Kidney tubule cell (primary cell): Measurements from ENCODE around the gene CHD1.

Experiments
- DNase-seq: peaks from one replicate; pipeline ENCODE4 v3.0.0-alpha.2; 2018; ENCODE audit warnings: low spot score

The CHD1 gene

DNA sequence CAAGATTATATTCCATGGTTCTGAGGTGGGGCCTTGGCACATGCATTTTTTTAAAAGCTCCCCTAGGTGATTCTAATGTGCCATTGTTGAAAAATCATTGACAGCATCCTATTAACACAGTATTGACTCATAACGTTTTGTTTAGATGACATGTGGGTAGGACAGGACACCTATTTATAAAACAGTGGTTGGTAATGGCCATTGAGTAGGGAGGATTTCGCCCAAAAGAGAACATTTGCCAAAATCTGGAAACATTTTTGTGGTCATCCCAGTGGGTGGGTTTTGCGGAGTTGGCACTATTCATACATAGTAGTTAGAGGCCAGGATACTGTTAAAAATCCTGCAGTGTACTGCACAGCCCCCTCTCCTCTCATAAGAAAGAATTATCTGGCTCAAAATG is 6.4 kb upstream of the CHD1 start:
- no peak for DNase-seq

DNA sequence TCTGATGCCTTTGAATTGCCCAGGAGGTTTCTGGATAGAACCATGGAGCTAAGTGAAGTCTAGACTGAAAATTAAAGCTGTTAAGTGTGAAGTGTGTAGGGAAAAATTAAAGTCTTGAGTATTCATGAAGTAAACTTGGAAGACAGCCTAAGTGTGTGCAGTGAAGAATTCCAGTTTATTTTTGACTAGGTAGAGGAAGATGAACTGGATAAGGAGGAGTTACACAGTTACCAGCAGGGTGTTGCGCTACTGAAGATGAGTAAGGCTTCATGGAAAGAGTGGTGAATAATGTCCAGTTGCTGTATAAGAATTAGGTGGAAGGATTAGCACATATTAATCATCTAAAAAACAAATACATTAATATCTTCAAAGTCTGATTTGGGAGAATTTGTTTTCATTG is 5.7 kb upstream of the CHD1 start:
- peak; percentile 70 for DNase-seq

DNA sequence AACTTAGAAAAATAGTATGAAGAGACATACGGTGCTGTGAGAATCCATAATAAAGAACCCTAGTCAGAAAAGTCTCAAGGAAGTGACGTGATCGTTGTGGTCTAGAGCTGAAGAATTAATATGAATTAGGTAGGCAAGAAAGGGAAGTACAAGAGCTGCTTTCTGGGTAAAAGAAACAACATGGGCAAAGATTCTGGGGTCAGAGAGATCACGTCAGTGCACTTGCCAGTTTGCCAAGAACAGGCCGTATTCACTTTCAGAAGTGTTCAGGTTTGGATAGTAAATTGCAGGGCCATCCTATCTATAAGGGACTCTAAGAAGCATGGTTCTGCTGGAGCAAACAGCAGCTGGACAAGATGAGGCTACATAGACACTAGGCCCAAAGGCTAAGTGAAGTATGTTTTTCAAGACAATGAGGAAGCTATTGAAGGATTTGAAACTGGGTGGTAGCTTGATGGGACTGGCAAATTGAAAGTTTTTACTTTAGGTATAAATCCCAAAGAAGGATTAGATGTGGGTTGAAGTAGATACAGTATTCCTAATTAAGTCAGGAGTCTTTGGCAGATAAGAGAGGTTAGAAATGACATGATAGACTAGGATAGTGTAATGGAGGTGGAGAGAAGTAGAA is 4.8 kb upstream of the CHD1 start:
- DNase-seq: no peak

DNA sequence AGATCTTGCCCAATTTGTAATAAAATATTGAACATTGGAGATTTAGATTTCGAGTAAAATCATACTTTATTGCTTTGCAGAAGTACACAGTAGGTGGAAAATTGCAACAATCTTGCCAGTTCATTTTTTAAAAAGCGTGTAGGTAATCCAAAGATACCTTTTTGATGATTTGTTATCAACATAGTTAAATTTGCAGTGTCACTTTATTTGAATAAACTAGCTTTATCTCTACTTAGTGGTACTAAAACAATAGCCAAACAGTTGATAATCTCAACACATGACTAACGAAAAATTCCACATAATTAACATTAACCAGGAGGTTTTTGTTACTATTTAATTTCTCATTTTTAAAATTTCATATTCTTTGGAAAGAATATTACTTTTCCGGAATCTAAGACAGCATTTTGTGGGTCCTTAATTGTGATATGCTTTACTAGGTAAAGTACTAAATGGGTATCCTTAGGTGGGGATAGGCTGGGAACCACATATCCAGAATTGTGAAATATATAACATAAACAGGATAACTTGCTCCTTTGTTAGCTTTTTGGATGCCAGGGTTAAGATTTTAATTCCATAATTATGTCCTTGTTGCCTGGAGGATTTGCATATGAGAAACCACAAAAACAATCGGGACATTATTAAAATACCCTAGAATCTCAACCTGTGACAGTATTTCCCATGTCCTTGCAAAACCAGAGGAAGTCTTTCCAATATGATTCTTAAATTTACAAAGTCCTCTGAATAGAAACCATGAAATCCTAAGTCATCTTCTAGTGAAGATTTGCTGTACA is 2.4 kb upstream of the CHD1 start:
- no peak for DNase-seq

DNA sequence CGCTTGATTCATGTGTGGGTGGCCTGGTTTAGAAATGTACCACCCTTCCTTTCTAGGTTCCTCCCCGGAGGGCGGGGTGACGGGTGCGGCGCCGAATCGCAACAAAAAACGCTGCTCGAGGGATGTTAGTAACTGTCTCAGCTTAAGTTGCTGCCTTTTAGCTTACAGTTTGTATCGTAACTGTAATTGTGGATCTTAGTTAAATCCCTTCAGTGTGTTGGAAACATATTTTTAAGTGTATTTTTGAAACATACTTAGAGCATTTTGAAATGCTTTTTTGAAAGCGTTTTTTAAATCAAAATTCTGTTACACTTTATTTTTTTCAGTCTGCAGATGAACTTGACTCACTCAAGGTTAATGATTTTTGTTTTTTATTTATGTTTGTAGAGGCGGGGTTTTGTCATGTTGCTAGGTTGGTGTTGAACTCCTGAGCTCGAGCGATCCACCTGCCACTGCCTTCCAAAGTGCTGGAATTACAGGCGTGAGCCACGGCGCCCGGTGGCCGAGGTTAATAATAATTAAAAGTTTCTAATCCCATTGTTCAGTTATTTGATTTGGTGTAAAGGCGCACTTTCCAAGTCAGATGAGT is 997 bp upstream of the CHD1 start:
- DNase-seq: no peak

DNA sequence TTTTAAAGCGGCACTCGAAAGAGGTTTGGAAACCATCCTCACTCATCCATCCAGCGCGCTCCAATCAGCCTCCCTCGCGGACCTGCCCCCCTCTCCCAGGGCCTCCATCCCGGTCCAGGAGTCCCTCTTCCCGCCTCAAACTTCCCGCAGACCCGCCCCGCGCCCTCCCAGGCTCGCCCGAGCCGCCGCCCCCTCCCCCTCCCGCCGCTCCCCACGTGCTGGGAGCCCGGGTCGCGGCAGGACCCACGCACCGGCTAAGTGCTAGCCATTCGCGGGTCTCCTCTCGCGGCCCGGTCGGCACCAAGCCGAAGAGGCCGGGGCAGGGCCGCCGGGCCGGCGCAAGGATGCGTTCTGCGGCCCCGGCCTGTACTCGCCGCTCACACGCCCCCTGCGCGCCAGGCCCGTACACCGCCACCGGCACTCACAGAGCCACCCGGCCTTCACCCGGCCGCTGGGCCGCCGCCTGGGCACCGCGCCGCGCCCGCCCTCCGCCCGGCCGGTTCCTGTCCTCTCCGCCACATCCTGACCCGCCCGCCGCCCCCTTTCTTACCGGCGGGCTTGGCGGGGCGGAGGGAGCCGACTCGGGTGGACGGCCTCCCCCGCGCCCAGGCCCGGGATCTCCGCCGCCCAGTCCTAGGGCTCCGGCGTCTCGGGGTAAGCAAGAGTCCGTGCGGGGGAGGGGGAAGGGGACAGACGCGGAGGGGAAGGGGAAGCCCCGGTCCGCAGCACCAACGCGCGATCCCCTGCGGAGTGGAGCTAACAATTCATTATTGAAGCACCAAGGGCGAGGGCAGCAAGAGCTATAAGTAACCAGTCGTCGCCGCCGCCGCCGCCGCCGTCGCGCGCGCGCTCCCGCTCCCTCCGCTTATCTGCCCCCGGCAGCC is 576 bp downstream of the CHD1 start:
- DNase-seq: peak; percentile 58

DNA sequence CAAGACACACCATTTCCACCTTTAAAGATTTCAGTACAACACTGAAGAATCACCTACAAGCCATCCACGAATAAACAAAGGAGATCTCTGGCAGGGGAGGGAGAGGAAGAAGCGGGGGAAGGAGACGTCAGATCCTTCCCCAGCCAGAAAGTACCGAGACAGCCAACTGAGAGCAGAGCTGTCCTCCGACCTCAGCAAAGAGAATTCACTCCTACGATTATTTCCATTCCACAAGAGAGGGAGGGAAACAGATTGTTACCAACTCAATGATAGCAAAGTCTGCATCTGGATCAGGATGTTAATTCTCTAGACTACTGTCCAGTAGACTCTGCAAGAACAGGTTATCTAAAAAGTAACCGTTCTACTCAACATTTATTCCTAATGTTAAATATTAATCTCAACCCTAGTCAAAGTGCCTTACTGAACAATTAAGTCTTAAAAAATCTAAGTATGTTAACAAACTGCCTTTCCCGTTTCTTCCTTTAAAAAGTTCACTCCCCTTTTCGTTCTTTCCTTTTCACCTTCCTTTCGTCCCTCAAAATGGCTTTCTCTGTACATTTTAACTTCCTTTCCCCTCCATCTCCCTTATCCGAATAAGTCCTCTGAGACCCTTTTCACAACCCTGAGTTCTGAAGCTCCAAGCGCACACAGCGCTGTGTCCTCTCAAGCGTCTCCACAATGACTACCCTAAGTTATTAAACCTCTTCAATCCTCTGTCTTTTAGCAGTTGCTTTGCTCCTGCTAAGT is 1.4 kb downstream of the CHD1 start:
- peak; percentile 65 for DNase-seq

DNA sequence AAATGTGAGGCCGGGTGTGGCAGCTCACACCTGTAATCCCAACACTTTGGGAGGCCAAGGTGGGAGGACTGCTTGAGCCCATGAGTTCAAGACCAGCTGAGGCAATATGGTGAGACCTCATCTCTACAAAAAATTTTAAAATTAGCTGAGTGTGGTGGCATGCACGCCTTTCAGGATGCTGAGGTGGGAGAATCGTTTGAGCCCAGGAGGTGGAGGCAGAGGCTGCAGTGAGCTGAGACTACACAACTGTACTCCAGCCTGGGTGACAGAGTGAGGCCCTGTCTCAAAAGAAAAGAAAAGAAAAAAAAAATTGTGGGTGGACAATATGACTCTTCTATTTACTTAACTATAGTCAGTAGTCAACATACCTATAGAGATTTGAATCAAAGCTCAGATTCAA is 4.8 kb downstream of the CHD1 start:
- DNase-seq: no peak

DNA sequence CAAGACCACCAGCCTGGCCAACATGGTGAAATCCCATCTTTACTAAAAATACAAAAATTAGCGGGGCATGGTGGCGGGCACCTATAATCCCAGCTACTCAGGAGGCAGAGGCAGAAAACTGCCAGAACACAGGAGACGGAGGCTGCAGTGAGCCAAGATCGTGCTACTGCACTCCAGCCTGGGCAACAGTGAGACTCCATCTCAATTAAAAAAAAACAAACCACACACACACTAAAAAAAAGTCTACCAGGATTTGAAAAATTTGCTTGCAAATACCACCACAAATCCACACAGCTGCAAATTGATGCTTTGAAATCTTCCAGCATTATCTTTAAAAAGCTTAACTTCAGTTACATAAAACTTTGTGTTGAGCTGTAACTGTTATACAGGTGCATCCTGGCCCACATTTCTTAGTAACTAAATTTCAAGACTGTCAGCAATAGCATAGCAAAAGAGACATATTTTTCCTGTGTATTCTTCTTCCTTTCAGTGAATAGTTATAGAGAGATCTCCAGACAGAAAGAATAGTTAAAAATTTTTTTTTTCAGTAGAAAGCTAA is 6.8 kb downstream of the CHD1 start:
- DNase-seq: no peak

DNA sequence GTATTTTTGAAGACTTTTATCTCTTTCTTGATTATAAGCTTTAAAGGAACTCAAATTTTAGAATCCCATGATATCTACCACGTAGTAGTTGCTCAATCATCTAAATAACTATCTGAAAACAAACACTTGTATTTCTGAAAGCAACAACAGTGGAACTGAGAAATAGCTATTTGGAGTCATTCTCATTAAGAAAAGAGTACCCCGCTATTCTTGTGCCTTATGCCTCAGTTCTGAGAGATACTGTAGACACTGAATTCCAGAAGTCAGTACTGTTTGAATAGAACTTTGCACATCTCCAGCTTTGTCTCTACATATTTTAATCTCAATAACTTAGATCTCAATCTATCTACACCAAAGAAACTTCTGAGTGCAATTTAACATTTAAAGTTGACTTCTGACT is 11.4 kb downstream of the CHD1 start:
- DNase-seq: no peak

DNA sequence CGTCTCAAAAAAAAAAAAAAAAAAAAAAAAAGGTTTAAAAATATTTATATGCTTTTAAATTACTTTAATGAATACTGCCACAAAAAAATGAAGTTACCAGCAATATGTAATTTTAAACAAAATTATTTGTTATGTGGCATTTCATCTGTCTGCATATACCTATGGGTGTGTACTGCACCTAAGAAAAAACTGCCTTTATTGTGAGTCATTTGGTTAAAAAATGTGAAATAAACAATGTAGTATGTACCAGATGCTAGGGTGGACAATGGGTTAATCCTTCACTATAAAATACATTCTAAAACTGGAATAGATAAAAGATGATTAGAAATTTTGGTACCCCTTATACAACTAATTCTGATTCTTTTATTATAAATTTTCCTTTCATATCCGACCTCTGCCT is 12.3 kb downstream of the CHD1 start:
- no peak for DNase-seq

DNA sequence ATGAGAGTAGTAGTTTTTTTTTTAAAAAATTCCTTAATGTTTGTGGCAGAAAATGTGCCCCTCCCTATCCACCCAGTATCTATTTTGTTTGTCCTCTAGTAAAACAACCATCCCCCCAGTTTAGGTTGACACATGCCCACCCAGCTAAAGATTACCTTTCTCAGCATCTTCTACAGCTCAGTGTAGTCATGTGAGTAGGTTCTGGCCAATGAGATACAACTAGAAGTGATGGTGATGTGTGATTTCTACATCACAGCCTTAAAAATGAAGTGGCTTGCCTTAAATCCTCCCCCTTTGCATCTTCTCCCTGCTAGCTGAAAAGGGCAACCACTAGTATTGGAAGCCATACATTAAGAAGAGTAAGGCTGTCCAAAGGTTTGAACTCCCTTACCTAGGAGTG is 14.9 kb downstream of the CHD1 start:
- no peak for DNase-seq

DNA sequence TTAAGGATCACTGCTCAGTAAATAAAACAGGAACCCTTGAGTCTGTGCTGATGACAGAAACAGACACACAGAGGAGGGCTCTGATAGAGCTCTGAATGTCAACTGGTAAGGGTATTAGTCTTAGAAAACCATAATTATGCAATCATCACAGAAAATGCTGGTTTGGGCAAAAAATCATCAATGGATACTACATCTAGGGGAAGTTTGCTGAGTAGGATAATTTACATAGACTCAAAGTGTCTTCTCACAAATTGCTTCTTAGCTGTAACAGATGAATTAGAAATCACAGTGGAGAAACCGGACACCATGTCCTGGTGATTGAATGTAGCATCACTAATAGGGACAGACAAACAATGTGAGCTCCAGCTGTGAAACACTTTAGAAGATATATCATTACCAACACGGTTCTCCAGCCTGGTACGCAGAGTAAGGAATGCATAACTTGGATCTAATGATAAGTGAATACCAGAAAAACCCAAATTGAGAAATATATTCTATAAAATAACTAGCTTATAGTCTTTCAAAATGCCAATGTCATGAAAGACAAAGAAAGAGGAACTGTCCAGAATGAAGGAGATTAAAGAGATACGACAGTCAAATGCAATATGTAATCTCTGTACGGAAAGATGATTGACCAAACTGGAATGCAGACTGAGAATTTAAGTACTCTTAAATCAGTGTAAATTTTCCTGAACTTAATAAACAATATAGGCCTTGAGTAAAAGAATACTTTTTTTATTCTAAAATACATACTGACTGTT is 17.3 kb downstream of the CHD1 start:
- no peak for DNase-seq

DNA sequence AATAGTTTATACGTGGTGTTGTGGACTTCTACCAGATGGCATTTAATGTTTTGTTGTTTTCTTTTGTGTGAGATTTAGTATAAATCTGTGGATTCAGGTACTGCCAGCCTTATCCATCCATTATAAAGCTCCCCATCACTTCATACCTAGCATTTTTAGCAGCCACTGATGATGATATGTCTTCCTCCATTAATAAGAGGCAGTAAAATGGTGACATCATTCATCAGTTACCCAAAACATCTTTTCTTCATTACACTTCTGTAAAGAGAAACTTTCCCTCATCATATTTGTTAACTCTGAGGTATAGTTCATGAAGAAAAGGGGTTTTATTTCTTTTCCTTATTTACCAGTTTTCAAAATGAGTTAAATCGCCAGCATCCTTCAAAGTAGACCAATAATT is 19.4 kb downstream of the CHD1 start:
- no peak for DNase-seq

DNA sequence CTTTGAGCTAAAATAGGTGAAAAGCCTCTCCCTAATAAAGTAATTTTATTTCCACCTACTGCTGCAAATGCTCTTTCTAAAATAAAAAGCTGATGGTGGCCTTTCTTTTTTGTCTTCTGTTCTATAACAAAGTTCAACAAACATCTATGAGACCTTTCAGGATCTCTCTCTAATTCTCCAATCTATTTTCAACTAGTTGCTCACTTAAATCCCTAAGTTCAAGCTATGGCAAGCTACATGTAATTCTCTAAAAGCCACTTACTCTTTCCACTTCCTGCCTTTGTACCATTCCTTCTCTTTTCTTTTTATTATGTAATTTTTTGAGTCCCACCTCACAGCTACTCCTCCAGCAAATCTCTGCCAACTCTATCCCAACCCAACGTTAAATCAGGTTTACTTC is 20.9 kb downstream of the CHD1 start:
- no peak for DNase-seq

DNA sequence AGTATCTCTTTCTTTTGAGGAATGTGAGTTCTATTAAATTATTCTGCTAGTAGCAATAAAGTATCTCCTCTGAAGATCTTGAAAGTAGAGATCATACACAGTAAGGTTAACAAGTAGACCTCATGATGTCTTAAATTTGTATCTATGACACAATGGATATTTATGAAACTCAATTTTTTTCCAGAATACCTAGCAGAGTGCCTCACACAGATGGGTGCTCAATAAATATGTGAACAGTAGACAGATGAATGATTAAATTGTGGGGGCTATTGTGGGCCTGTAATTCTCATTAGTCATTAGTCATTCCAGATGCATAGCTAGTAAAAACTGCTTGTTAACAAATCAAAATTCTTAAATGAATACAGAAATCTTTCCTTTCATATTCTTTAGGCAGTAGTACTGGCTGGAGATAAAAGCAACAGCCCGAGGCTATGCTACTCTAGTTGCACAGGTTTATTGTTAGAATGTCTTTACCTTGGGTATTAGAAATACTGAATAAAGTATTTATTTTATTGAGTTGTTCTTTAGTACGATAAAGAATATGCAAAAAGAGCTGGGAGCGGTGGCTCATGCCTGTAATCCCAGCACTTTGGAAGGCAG is 22.0 kb downstream of the CHD1 start:
- peak; percentile 25 for DNase-seq

DNA sequence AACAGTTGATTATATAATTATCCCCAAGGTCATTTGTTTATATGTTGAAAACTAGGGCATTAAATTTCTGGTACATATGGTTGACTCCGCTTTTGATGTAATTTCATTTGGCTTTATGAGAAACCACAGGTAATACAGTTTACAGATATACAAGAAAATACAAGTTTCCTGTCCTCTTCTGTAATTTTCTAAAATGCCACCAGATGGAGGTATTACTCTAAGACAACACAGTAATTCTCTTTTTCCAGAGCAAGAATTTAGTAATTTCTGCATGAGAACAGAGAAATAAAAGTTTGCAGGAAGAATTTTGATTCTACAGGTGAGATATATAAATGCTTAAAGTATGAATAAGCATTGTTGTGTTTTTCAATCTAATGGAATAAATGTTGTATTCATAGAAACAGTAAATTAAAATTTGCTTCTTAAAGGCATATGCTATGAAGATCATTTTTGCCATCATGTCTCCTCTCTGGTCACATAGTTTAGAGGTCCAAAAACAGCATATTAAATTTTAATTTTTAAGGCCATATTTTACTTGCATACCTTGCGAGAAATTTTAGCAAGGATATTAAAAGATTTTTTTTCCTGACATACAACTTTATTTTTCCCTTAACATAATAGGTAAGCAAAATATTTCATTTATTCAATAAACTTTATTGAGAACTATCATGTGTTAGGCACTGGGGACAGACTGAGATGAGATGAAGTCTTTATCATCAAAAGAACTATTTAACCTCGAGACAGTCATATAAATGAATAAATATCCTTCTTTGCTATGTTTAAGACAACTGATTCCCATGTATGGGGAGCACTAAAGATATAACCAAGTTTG is 22.7 kb downstream of the CHD1 start:
- DNase-seq: peak; percentile 58

DNA sequence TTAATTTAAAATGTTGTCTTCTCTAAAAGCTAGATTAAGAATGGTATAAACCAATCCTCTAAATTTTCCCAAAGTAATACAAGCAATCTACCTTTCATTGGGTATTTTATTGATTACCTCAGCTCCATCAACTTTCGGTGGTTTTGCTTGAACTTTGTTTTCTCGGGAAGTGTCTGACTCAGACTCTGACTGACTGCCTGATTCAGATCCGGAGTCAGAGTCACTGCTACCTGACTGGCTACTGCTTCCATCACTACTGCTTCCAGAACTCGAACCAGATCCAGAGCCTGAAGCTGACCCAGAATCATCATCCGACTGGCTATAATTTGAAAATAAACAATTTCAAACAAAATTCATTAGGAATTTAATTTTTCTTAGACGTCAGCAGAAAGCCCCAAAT is 24.0 kb downstream of the CHD1 start:
- peak; percentile 42 for DNase-seq

DNA sequence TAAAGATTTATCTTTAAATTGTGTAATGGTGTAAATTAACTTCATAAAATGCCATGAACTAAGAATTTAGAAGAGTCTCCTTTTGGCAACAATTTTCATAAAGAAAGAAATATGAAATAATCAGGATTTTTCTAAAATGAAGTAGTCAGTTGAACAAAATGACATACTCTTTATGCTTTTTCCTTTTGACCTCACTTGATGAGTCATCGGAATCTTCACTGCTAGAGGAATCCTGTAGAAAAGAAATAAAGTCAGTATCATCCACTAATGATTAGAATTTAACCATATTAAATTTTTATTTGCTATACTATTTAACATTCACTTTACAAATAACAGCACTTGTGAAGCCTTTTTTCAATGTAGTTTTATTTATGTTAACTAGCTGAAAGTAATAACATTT is 26.1 kb downstream of the CHD1 start:
- peak; percentile 30 for DNase-seq
